Measurements from ENCODE around the gene LRRC34. TPM values are rescaled to one million over a fixed set of nuclear protein-coding genes. Genes with fewer than 3 reads are reported as not detected.

The LRRC34 gene
- total RNA-seq, 1 donor from 2014 or later, result 10.1 TPM

DNA sequence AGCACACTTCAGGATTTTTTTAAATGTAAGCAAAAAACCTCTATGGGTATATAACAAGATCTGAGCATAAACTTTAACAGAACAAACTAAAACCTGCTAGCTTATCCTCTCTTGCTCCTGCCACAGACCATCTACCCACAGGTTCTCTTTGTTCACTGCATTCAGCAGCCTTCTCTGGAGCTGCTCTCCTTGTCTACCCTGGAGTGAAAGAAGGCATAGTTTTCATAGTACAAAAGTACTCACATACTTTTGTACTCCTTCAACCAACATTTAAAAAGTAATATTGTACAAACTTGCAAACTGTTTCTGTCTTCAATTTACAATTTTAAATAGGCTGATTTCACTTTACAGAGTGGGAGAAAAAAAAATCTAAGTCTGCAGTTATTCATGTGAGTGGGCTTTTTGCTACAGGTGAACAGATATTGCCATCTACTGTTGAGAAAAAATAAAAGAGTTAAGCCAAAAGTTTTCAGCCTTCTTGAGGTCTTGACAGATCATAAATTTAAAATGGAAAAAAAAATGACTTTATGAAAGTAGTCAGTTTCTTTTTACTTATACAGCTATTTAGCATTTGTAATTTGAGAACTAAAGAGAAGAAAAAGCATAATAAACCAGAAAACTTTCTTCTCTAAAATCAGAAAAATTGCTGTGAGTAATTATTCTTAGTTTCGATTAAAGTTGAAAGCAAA, 68.2 kb downstream of the LRRC34 start:
- Mint-ChIP-seq H3K36me3 (ENCODE audit: low read depth) (no peaks in the 10 kb centered on the region), H3K27me3 (ENCODE audit: low read depth) (peaks cover 22% of the 10 kb centered on the region), H3K9me3 (no peaks in the 10 kb centered on the region), H3K27ac (ENCODE audit: unreplicated experiment) (no peak overlapping the region), H3K4me1 (peaks cover 5% of the 10 kb centered on the region), H3K4me3 (no peak overlapping the region)
- TF ChIP-seq, protein P1, sequence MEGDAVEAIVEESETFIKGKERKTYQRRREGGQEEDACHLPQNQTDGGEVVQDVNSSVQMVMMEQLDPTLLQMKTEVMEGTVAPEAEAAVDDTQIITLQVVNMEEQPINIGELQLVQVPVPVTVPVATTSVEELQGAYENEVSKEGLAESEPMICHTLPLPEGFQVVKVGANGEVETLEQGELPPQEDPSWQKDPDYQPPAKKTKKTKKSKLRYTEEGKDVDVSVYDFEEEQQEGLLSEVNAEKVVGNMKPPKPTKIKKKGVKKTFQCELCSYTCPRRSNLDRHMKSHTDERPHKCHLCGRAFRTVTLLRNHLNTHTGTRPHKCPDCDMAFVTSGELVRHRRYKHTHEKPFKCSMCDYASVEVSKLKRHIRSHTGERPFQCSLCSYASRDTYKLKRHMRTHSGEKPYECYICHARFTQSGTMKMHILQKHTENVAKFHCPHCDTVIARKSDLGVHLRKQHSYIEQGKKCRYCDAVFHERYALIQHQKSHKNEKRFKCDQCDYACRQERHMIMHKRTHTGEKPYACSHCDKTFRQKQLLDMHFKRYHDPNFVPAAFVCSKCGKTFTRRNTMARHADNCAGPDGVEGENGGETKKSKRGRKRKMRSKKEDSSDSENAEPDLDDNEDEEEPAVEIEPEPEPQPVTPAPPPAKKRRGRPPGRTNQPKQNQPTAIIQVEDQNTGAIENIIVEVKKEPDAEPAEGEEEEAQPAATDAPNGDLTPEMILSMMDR (conservative IDR thresholded peaks at IDR 0.05), result peak; percentile 64
- no peak for DNase-seq (ENCODE audit: low read depth, low spot score)

Other genes starting within 250 kb of the LRRC34 start
- gene MECOM, start 149.2 kb downstream of the LRRC34 start, total RNA-seq, result 1.1 and 2.9 TPM in 2 replicates
- 16.2 and 19.5 TPM in 2 replicates for gene TERC, start 47.8 kb downstream of the LRRC34 start, total RNA-seq
- 1.5 TPM in 2 replicates for gene ACTRT3, start 43.3 kb downstream of the LRRC34 start, total RNA-seq
- gene MYNN, start 39.5 kb downstream of the LRRC34 start, total RNA-seq, result 15.0 and 15.7 TPM in 2 replicates
- 0.12 and 0.16 TPM in 2 replicates for gene LRRIQ4, start within 50 bp of the LRRC34 start, total RNA-seq
- not detected in 2 replicates for gene LRRC31, start 57.0 kb upstream of the LRRC34 start, total RNA-seq
- gene SAMD7, start 98.7 kb upstream of the LRRC34 start, total RNA-seq, result not detected in 2 replicates
- 67.9 and 68.8 TPM in 2 replicates for gene SEC62, start 153.9 kb upstream of the LRRC34 start, total RNA-seq
- 0.21 and 0.23 TPM in 2 replicates for gene GPR160, start 225.1 kb upstream of the LRRC34 start, total RNA-seq

All from neural crest cell (in vitro differentiated cells).